H1 (cell line): ENCODE data around the gene PPP1R11. TPM values are rescaled to one million over a fixed set of nuclear protein-coding genes. Genes with fewer than 3 reads are reported as not detected.

ENCODE experiments used
- CTCF ChIA-PET: fragments of 300-600 bp; sonication (Branson Sonifier 250); formaldehyde crosslinking; loops from one replicate; lab custom pipeline; 2021; ENCODE audit not compliant: partially characterized antibody; lab: Charles Lee
- POLR2A ChIA-PET: fragments of 300-600 bp; sonication (Branson Sonifier 250); formaldehyde crosslinking; loops from one replicate; lab custom pipeline; 2021; ENCODE audit warnings: inconsistent platforms; ENCODE audit not compliant: partially characterized antibody; lab: Charles Lee
- DNase-seq, 2 experiments: peaks; one replicate each; pipeline versions ENCODE4 v3.0.0 to v3.0.0-alpha.2; 2010 to 2022; ENCODE audit warnings: low spot score in 2 of 2, low read depth in 1 of 2, mixed read lengths in 1 of 2
- FAIRE-seq: peaks from 2 replicates; lab custom pipeline; 2011; peaks lifted over from hg19 to GRCh38; lab: Jason Lieb, UNC
- H2AFZ ChIP-seq: 2 replicates; pipeline ENCODE4 v1.8.1; 2012; ENCODE audit warnings: low read length, inconsistent platforms
- H2AK5ac ChIP-seq: 2 replicates; pipeline ENCODE4 v1.6.1; 2013; ENCODE audit warnings: low read depth, low read length
- H2BK120ac ChIP-seq: replicated peaks from 2 replicates; pipeline ENCODE3; 2013; ENCODE audit warnings: low read depth, low read length, inconsistent platforms
- H2BK12ac ChIP-seq: 2 replicates; pipeline ENCODE4 v1.6.1; 2013; ENCODE audit warnings: low read depth, low read length
- H2BK15ac ChIP-seq: 2 replicates; pipeline ENCODE4 v1.6.1; 2013; ENCODE audit warnings: low read length
- H2BK20ac ChIP-seq: 2 replicates; pipeline ENCODE4 v1.6.1; 2013; ENCODE audit warnings: low read length
- H2BK5ac ChIP-seq: 2 replicates; pipeline ENCODE4 v1.6.1; 2013; ENCODE audit warnings: low read depth, low read length
- H3K14ac ChIP-seq: 2 replicates; pipeline ENCODE4 v1.6.1; 2013; ENCODE audit warnings: inconsistent platforms; ENCODE audit not compliant: insufficient read length
- H3K18ac ChIP-seq: 2 replicates; pipeline ENCODE4 v1.6.1; 2013; ENCODE audit warnings: low read length; ENCODE audit errors: extremely low read depth
- H3K23ac ChIP-seq: 2 replicates; pipeline ENCODE4 v1.6.1; 2013; ENCODE audit warnings: inconsistent platforms; ENCODE audit not compliant: insufficient read length
- H3K23me2 ChIP-seq: 2 replicates; pipeline ENCODE4 v1.6.1; 2013; ENCODE audit warnings: low read depth, low read length
- H3K27ac ChIP-seq: 2 replicates; pipeline ENCODE4 v1.6.1; 2011; ENCODE audit warnings: low read depth, low read length, inconsistent platforms
- H3K27me3 ChIP-seq, 4 experiments: replicated peaks in 1 of 4; 1 replicate in 1 of 4; 2 replicates in 3 of 4; pipeline versions ENCODE4 v1.6.1 to v1.8.1; 2011 to 2013; ENCODE audit warnings: low read length in 3 of 4, mild to moderate bottlenecking in 3 of 4, inconsistent platforms in 2 of 4, mixed read lengths in 2 of 4, moderate library complexity in 1 of 4; ENCODE audit not compliant: control insufficient read depth in 3 of 4, insufficient read depth in 3 of 4; ENCODE audit errors: extremely low read depth in 1 of 4
- H3K36me3 ChIP-seq, 4 experiments: 2 replicates each; pipeline versions ENCODE4 v1.6.1 to v1.8.1; 2011 to 2013; ENCODE audit warnings: mild to moderate bottlenecking in 4 of 4, low read length in 3 of 4, moderate library complexity in 2 of 4, control low read depth in 1 of 4, inconsistent platforms in 1 of 4; ENCODE audit not compliant: insufficient read depth in 4 of 4, control insufficient read depth in 2 of 4
- H3K4ac ChIP-seq: replicated peaks from 2 replicates; pipeline ENCODE3; 2013; ENCODE audit warnings: low read length, low read depth, mixed read lengths, inconsistent platforms; ENCODE audit not compliant: insufficient read length
- H3K4me1 ChIP-seq, 4 experiments: replicated peaks in 1 of 4; 1 replicate in 1 of 4; 2 replicates in 3 of 4; pipeline versions ENCODE4 v1.6.1 to v1.8.1; 2011 to 2013; ENCODE audit warnings: low read length in 3 of 4, inconsistent platforms in 2 of 4, mixed read lengths in 1 of 4; ENCODE audit not compliant: insufficient read depth in 4 of 4, control insufficient read depth in 3 of 4
- H3K4me2 ChIP-seq, 2 experiments: 2 replicates each; pipeline versions ENCODE4 v1.6.1 to v1.8.1; 2011 to 2013; ENCODE audit warnings: low read depth in 2 of 2, low read length in 2 of 2, control low read depth in 1 of 2, inconsistent platforms in 1 of 2, mild to moderate bottlenecking in 1 of 2; ENCODE audit not compliant: insufficient read depth in 1 of 2
- H3K4me3 ChIP-seq, 4 experiments: fragments of 200-600, 300-600 bp in 1 of 4; sonication (generic), shearing (Covaris generic), sonication (Bioruptor Twin) in 1 of 4; 2 replicates each; pipeline versions ENCODE4 v1.5.1 to v1.8.1; 2011 to 2016; ENCODE audit warnings: low read length in 4 of 4, low read depth in 3 of 4, control low read depth in 2 of 4, inconsistent platforms in 2 of 4, mild to moderate bottlenecking in 2 of 4, mixed read lengths in 1 of 4, moderate library complexity in 1 of 4; ENCODE audit not compliant: insufficient read depth in 2 of 4; ENCODE audit errors: extremely low read depth in 1 of 4
- H3K56ac ChIP-seq: replicated peaks from 2 replicates; pipeline ENCODE3; 2013; ENCODE audit warnings: low read depth, mild to moderate bottlenecking, mixed read lengths, low read length, inconsistent platforms; ENCODE audit not compliant: insufficient read length
- H3K79me1 ChIP-seq: 2 replicates; pipeline ENCODE4 v1.6.1; 2013; ENCODE audit warnings: low read depth, low read length, control low read depth
- H3K79me2 ChIP-seq, 2 experiments: 2 replicates each; pipeline versions ENCODE4 v1.6.1 to v1.8.1; 2012 to 2013; ENCODE audit warnings: low read length in 2 of 2, mild to moderate bottlenecking in 2 of 2, inconsistent platforms in 1 of 2; ENCODE audit not compliant: insufficient read depth in 2 of 2, control insufficient read depth in 1 of 2
- H3K9ac ChIP-seq, 4 experiments: replicated peaks in 1 of 4; 1 replicate in 1 of 4; 2 replicates in 3 of 4; pipeline versions ENCODE4 v1.6.1 to v1.8.1; 2011 to 2013; ENCODE audit warnings: low read depth in 3 of 4, low read length in 3 of 4, control low read depth in 2 of 4, mild to moderate bottlenecking in 2 of 4, moderate library complexity in 2 of 4, inconsistent platforms in 1 of 4; ENCODE audit errors: extremely low read depth in 1 of 4
- H3K9me3 ChIP-seq, 2 experiments: 2 replicates each; pipeline versions ENCODE4 v1.6.1 to v1.8.1; 2012 to 2013; ENCODE audit warnings: mild to moderate bottlenecking in 2 of 2, moderate library complexity in 2 of 2, control low read depth in 1 of 2, inconsistent platforms in 1 of 2, low read depth in 1 of 2, low read length in 1 of 2, mixed read lengths in 1 of 2; ENCODE audit not compliant: insufficient read depth in 2 of 2
- H4K20me1 ChIP-seq, 2 experiments: replicated peaks in 1 of 2; 2 replicates each; pipeline versions ENCODE3 to v1.8.1; 2011 to 2013; ENCODE audit warnings: inconsistent platforms in 2 of 2, low read length in 2 of 2, mild to moderate bottlenecking in 1 of 2; ENCODE audit not compliant: insufficient read depth in 2 of 2, control insufficient read depth in 1 of 2
- H4K5ac ChIP-seq: 2 replicates; pipeline ENCODE4 v1.6.1; 2013; ENCODE audit warnings: low read length, low read depth, mixed read lengths, inconsistent platforms; ENCODE audit not compliant: insufficient read length
- H4K8ac ChIP-seq: 2 replicates; pipeline ENCODE4 v1.8.0; 2013; ENCODE audit warnings: mild to moderate bottlenecking, moderate library complexity, low read length, inconsistent platforms; ENCODE audit not compliant: insufficient read depth; ENCODE audit errors: extremely low read depth
- H4K91ac ChIP-seq: replicated peaks from 2 replicates; pipeline ENCODE3; 2013; ENCODE audit warnings: low read length, mixed read lengths, inconsistent platforms; ENCODE audit not compliant: insufficient read length
- SUZ12 ChIP-seq: fragments of 200-600 bp; sonication (generic); IDR thresholded peaks from 2 replicates; pipeline ENCODE4 v1.6.1; 2012; ENCODE audit warnings: mild to moderate bottlenecking, inconsistent platforms, low read length, moderate library complexity, mixed read lengths
- TEAD4 ChIP-seq: IDR thresholded peaks from 2 replicates; pipeline ENCODE4 v1.6.1; 2012; ENCODE audit warnings: low read depth, low read length, inconsistent platforms, mixed read lengths
- WGBS, 2 experiments: shearing (Covaris generic) in 1 of 2; methylation state at CpG; one replicate each; pipeline versions ENCODE4 v1.1.6 to v1.1.7; 2013 to 2015; ENCODE audit warnings: low lambda C conversion rate in 2 of 2, mixed read lengths in 2 of 2, inconsistent platforms in 1 of 2, low coverage in 1 of 2, missing lambda C conversion rate in 1 of 2; ENCODE audit not compliant: insufficient replicate concordance in 2 of 2, insufficient coverage in 1 of 2, insufficient read length in 1 of 2; ENCODE audit errors: extremely low coverage in 1 of 2, missing lambda C conversion rate in 1 of 2; 5-methylcytosine and 5-hydroxymethylcytosine counted together
- polyA plus RNA-seq, 7 experiments: library from polyadenylated mRNA; depleted of rRNA in 3 of 7; stranded (reverse) in 5 of 7; unstranded in 2 of 7; fragments of >200 nt in 5 of 7; fragments of 200-250 nt in 2 of 7; gene quantifications; 1 replicate in 5 of 7; 2 replicates in 1 of 7; 4 replicates in 1 of 7; pipeline versions ENCODE4 v1.2.1 to v1.2.3, GENCODE V29; 2011 to 2013; ENCODE audit warnings: missing spikeins in 2 of 7, mixed read lengths in 2 of 7
- total RNA-seq: library from RNA; stranded (reverse); fragmentation: NEBNext Ultra II Directional; extraction: Animal tissue kit (Norgen Biotek cat#: 25700); gene quantifications from 2 replicates; pipeline ENCODE4 v1.2.1, GENCODE V29; 2021

The PPP1R11 gene
- total and polyA plus RNA-seq, 2 of the 8 experiments (the other 6 are each of a cell fraction or from before 2014, with no cell fraction given), result 26.1 to 32.8 TPM

GRCh38 chr6:30019819-30020218 lies 47.2 kb upstream of the PPP1R11 start:
- CTCF ChIA-PET, result interaction anchor here (1.7 kb wide), 1 partner anchor 172 kb away, joined by 8 read pairs; no protein-coding TSS in a partner anchor
- H2BK12ac ChIP-seq, result no peak overlapping the region
- H3K9me3 ChIP-seq, result no peaks in the 10 kb centered on the region
- no peak overlapping the region for H2BK15ac ChIP-seq
- H3K79me1 ChIP-seq, result no peaks in the 10 kb centered on the region
- POLR2A ChIA-PET, result interaction anchor here (1.1 kb wide), 1 partner anchor 41 kb away, joined by 3 read pairs; the partner anchor contains the start of gene POLR1H
- no peak overlapping the region for H2BK5ac ChIP-seq
- FAIRE-seq (no peak), DNase-seq (no peak)
- no peaks in the 10 kb centered on the region for H3K4me1 ChIP-seq
- no peak overlapping the region for H3K23ac ChIP-seq
- no peak overlapping the region for H3K27ac ChIP-seq
- no peaks in the 10 kb centered on the region; the same call in 1 of the 2 replicates for H3K23me2 ChIP-seq
- H3K9ac ChIP-seq, result no peak overlapping the region
- no peaks in the 10 kb centered on the region for H3K79me2 ChIP-seq
- no peaks in the 10 kb centered on the region for H4K20me1 ChIP-seq
- no peak overlapping the region for H2BK20ac ChIP-seq
- no peak overlapping the region for H4K8ac ChIP-seq
- no peak overlapping the region for H3K4me3 ChIP-seq
- no peak overlapping the region for H4K91ac ChIP-seq
- 87% methylated on average over 2 of the region's 2 CpGs; no CpG with 5 or more reads in 1 of the 2 experiments for WGBS, 2 experiments
- no peak overlapping the region for H2AK5ac ChIP-seq
- H3K27me3 ChIP-seq, result no peaks in the 10 kb centered on the region; a peak in 1 of 7 replicates
- H3K4ac ChIP-seq, result no peak overlapping the region
- no peak overlapping the region for H3K14ac ChIP-seq
- no peak overlapping the region for H3K56ac ChIP-seq
- H4K5ac ChIP-seq, result no peak overlapping the region
- H3K18ac ChIP-seq, result no peak overlapping the region
- no peak overlapping the region for H2AFZ ChIP-seq
- H2BK120ac ChIP-seq, result no peak overlapping the region
- H3K4me2 ChIP-seq, result no peak overlapping the region
- no peaks in the 10 kb centered on the region for H3K36me3 ChIP-seq
- no peak for TF ChIP-seq TEAD4
- no peak for TF ChIP-seq SUZ12
